Activated effector memory CD4-positive, alpha-beta T cell treated with Interleukin-2 at 50 U/mL for 16 hours (primary cell): ENCODE data around the gene HNRNPA1L2.
"Not testable (repeated sequence)": the region's sequence is repeated elsewhere in the genome, so short reads cannot be mapped to it uniquely, and the experiment has no call there.

Source experiments
- DNase-seq: peaks from one replicate; pipeline ENCODE4 v3.0.0-alpha.2; 2020

The HNRNPA1L2 gene

GRCh38 chr13:52650731-52651130 is 8.5 kb downstream of the HNRNPA1L2 start:
- DNase-seq, result no peak

- no peak for DNase-seq
Observed at GRCh38 chr13:52651897-52652195, 9.6 kb downstream of the HNRNPA1L2 start.

GRCh38 chr13:52652196-52652979 is 10.2 kb downstream of the HNRNPA1L2 start, which contains the start of gene SUGT1:
Gene SUGT1, plus strand, starts transcription at chr13:52652836. Its CDS starts 85 bp downstream, at chr13:52652921.
- DNase-seq, result peak; percentile 93

- DNase-seq, result no peak
Observed at GRCh38 chr13:52652980-52653303, 10.7 kb downstream of the HNRNPA1L2 start.

GRCh38 chr13:52659340-52659739 is 17.1 kb downstream of the HNRNPA1L2 start:
- DNase-seq, result no peak

GRCh38 chr13:52664272-52664671 is 22.0 kb downstream of the HNRNPA1L2 start:
- no peak for DNase-seq

DNA sequence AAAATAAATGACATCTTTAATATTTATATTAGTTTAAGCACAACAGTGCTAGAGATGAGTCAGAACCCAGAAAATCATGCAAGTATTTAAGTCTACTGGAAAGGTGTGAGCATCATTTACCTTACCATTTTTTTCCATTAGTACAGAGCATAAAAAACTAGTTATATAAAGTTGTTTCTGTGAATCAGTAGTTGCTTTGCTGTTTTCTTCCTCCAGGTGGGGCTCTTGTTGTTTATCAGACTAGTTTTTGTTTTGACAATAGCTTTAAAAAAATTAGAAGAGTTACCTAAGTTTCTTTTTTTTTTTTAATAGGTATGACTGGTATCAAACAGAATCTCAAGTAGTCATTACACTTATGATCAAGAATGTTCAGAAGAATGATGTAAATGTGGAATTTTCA is 23.1 kb downstream of the HNRNPA1L2 start:
- no peak for DNase-seq

DNA sequence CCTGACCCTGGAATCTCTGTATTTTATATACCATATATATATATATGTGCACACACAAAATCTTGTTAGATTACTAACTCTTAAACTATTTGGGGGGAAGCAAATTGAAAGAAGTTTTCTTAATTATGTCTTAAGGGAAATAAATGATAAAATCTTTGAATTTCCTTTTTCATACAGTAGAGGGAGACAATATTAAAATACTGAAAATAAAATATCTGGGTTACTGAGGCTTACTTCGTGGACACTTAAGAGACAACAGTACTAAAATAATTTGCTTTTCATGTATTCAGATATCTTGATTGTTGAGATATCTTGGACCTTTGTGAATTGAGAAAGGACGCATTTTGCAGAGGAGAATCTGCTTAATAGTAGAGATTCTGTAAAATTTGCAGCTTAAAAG is 27.4 kb downstream of the HNRNPA1L2 start:
- DNase-seq, result no peak

GRCh38 chr13:52670726-52671125 is 28.5 kb downstream of the HNRNPA1L2 start:
- DNase-seq, result no peak

DNA sequence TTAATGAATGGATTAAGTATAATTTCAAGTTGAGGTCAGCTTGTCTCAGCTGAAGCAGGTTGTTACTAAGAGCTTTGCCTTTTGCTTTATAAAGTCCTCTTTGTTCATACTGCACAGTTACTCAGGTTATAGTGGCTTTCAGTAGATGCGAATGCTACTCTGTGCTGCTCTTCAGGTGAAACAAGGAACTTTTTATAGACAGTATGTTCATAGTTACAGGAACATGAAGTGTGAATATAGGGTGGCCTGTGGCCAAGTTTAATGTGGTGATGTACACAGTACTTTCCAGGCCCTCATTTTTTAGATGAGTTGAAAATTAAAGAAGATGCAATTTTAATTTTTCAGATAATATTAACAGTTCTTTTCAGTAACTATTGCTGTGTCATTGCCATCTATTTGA is 31.2 kb downstream of the HNRNPA1L2 start:
- DNase-seq, result no peak

GRCh38 chr13:52677823-52678222 is 35.6 kb downstream of the HNRNPA1L2 start:
- DNase-seq, result no peak

DNA sequence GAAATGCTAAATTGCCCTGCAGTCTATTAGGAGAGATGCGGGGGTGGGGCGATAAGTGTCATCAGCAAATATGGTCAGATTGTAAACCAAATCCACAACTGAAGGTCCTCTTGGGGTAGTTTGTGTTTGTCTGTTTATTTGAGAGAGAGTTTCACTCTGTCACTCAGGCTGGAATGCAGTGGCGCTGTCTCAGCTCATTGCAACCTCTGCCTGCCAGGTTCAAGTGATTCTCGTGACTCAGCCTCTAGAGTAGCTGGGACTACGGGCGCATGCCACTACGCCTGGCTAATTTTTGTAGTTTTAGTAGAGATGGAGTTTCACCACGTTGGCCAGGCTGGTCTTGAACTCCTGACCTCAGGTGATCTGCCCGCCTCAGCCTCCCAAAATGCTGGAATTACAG is 43.6 kb downstream of the HNRNPA1L2 start:
- not testable (repeated sequence) for DNase-seq

GRCh38 chr13:52686376-52686775 is 44.1 kb downstream of the HNRNPA1L2 start:
- no peak for DNase-seq
